HAP-1 (cell line): ENCODE results near the gene DOK7.
"Not testable (repeated sequence)": the region's sequence is repeated elsewhere in the genome, so short reads cannot be mapped to it uniquely, and the experiment has no call there.

Source experiments
- DNase-seq, 2 experiments: peaks; one replicate each; pipeline ENCODE4 v3.0.0-alpha.2; 2016 to 2020; ENCODE audit warnings: low spot score in 2 of 2
- H3K27me3 ChIP-seq: fragments of 250-450 bp; sonication (Bioruptor Pico); 2 replicates; pipeline ENCODE4 v1.5.1; 2020; ENCODE audit warnings: low read depth, mild to moderate bottlenecking, moderate library complexity
- H3K36me3 ChIP-seq: fragments of 250-450 bp; sonication (Bioruptor Pico); replicated peaks from 2 replicates; pipeline ENCODE4 v1.5.1; 2020; ENCODE audit warnings: mild to moderate bottlenecking
- H3K4me1 ChIP-seq: fragments of 250-450 bp; sonication (Bioruptor Pico); 2 replicates; pipeline ENCODE4 v1.5.1; 2020; ENCODE audit warnings: mild to moderate bottlenecking
- H3K4me3 ChIP-seq: fragments of 250-450 bp; sonication (Bioruptor Pico); 2 replicates; pipeline ENCODE4 v1.5.1; 2020; ENCODE audit warnings: mild to moderate bottlenecking, moderate library complexity
- H3K9me3 ChIP-seq: fragments of 250-450 bp; sonication (Bioruptor Pico); 2 replicates; pipeline ENCODE4 v1.5.1; 2020; ENCODE audit warnings: mild to moderate bottlenecking, moderate library complexity
- in situ Hi-C: fragments of 300-500 bp; cut with MboI; formaldehyde crosslinking; loops from 3 replicates; pipeline ENCODE4 v1.14.3; 2020; ENCODE audit warnings: low sequenced_read_pairs, inconsistent platforms, mixed read lengths

The DOK7 gene

GRCh38 chr4:3501825-3502425 lies 38.8 kb downstream of the DOK7 start:
- no peak overlapping the region for H3K4me3 ChIP-seq
- H3K27me3 ChIP-seq = no peaks in the 10 kb centered on the region
- no peaks in the 10 kb centered on the region for H3K36me3 ChIP-seq
- DNase-seq = no peak
- H3K4me1 ChIP-seq = no peaks in the 10 kb centered on the region
- in situ Hi-C loops = no loop called here
- no peaks in the 10 kb centered on the region for H3K9me3 ChIP-seq

DNA sequence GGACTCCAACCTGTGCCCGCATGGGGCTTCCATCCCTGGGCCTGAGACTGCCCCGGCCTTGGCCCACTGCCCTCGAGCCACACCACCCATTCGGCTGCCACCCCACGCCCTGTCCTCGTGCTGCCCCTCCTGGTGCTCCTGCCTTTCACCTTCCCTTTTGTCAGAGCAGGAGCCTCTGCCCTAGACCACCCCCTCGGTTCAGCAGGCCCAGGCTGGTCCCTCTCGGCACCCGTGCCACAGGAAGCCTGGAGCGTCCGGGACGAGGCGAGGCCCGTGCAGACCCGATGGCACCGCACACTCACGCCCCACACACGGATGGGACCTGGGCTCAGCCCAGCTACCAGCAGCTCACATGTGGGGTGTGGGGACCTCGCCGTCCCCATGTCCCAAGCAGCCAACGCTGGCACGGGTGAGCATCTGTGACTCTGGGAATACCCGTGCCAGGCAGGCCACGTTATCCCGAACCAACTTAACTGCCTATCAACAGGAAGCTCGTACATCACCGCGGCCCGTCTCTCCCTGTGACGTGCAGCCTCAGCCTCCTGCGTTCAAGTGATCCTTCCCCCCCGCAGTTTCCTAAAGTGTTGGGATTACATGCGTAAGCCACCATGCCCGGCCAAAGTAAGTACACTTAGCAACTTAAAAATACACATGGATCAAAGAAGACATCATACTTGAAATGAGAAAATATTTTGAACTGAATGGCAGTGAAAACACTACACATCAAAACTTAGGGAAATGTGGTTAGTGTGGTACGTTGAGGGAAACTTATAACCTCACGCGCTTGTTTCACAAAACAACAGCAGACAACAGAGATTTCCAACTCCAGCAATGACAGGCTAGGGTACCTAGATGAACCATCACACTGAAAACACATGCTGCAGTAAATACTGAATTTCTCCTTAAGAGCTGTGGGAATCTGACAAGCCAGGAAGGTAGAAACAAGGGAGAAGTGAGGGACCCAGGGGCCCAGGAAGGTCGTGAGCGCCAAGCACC lies 40.1 kb downstream of the DOK7 start:
- in situ Hi-C loops = no loop called here
- no peak for DNase-seq
- Histone ChIP-seq H3K27me3 (no peaks in the 10 kb centered on the region), H3K4me3 (no peak overlapping the region), H3K9me3 (no peaks in the 10 kb centered on the region), H3K36me3 (peaks cover 1% of the 10 kb centered on the region), H3K4me1 (no peaks in the 10 kb centered on the region)

GRCh38 chr4:3505231-3505630 lies 42.1 kb downstream of the DOK7 start:
- Histone ChIP-seq H3K9me3 (no peaks in the 10 kb centered on the region), H3K4me1 (no peaks in the 10 kb centered on the region), H3K27me3 (no peaks in the 10 kb centered on the region), H3K36me3 (peaks cover 8% of the 10 kb centered on the region), H3K4me3 (no peak overlapping the region)
- DNase-seq = no peak
- in situ Hi-C loops = no loop called here

- Histone ChIP-seq H3K36me3 (peaks cover 14% of the 10 kb centered on the region), H3K27me3 (no peaks in the 10 kb centered on the region), H3K4me1 (no peaks in the 10 kb centered on the region), H3K4me3 (no peak overlapping the region), H3K9me3 (no peaks in the 10 kb centered on the region)
- in situ Hi-C loops = no loop called here
- no peak for DNase-seq
These were observed 45.4 kb downstream of the DOK7 start for GRCh38 chr4:3508542-3508941.

DNA sequence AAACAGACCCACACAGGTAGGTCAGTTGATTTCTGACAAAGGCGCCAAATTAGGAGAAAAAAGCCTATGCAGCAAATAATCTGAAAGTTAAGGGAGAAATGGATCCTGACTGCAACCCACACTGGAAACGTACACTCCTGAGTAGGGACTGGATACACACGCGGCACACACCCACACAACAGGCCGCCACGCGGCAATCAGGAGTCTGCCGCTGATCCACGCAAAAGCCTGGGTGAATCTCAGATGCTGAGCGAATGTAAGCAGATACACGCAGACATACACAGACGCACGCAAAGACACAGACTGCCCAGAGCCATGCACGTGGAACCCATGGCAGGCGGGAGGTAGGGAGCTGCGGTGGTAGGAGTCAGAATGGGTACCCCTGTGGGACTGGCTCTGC lies 47.4 kb downstream of the DOK7 start:
- Histone ChIP-seq H3K4me3 (no peak overlapping the region), H3K4me1 (no peaks in the 10 kb centered on the region), H3K36me3 (peaks cover 26% of the 10 kb centered on the region), H3K27me3 (no peaks in the 10 kb centered on the region), H3K9me3 (no peaks in the 10 kb centered on the region)
- in situ Hi-C loops = no loop called here
- no peak for DNase-seq

DNA sequence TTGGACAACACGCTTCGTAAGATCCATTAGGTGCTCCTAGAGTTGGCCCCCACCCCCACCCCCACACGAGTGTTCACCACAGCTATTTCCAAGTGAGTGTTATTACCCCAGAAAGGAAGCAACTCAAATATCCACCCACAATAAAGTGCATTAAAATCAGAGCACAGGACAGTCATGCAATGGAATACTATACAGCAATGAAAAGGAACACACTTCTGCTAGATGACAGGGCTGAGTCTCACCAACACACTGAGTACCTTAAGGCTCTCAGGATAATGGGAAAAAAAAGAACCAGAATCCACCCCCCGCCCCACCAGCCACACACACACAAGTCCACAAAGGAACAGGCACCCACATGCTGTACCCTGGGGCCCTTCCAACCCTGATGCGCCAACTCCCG lies 48.1 kb downstream of the DOK7 start:
- no peak for DNase-seq
- H3K9me3 ChIP-seq = no peaks in the 10 kb centered on the region
- no peak overlapping the region for H3K4me3 ChIP-seq
- in situ Hi-C loops = no loop called here
- H3K36me3 ChIP-seq = peaks cover 32% of the 10 kb centered on the region
- no peaks in the 10 kb centered on the region for H3K27me3 ChIP-seq
- H3K4me1 ChIP-seq = no peaks in the 10 kb centered on the region

GRCh38 chr4:3511601-3512000 lies 48.5 kb downstream of the DOK7 start:
- DNase-seq, H3K9me3 ChIP-seq, in situ Hi-C loops, H3K4me1 ChIP-seq, H3K27me3 ChIP-seq, H3K4me3 ChIP-seq: not testable (repeated sequence)
- H3K36me3 ChIP-seq = peaks cover 36% of the 10 kb centered on the region

DNA sequence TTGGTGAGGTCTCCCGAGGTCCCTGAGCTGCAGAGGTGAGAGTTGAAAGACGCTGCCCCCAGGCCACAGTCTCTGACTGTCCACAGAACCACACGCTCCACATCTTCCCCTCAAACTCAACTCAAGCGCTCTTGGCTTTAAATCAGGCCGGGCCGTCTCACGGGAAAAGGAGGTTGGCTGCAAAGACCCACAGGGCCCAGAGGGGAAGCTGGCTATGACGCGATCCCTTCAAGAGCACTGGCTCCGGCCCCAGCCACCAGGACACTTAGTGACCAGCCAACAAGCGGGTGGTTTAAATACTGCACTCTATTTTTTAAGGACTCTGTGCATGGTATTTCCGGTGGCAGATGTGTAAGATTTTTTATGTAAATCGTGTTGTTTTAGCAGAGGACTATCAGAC lies 49.2 kb downstream of the DOK7 start:
- Histone ChIP-seq H3K36me3 (peaks cover 41% of the 10 kb centered on the region), H3K9me3 (no peaks in the 10 kb centered on the region), H3K4me3 (no peak overlapping the region), H3K4me1 (no peaks in the 10 kb centered on the region), H3K27me3 (no peaks in the 10 kb centered on the region)
- in situ Hi-C loops = no loop called here
- DNase-seq = no peak

- no peak for DNase-seq
- Histone ChIP-seq H3K9me3 (no peaks in the 10 kb centered on the region), H3K36me3 (peaks cover 44% of the 10 kb centered on the region), H3K4me1 (no peaks in the 10 kb centered on the region), H3K4me3 (no peak overlapping the region), H3K27me3 (no peaks in the 10 kb centered on the region)
- in situ Hi-C loops = no loop called here
These were observed 49.6 kb downstream of the DOK7 start for GRCh38 chr4:3512719-3513118.

DNA sequence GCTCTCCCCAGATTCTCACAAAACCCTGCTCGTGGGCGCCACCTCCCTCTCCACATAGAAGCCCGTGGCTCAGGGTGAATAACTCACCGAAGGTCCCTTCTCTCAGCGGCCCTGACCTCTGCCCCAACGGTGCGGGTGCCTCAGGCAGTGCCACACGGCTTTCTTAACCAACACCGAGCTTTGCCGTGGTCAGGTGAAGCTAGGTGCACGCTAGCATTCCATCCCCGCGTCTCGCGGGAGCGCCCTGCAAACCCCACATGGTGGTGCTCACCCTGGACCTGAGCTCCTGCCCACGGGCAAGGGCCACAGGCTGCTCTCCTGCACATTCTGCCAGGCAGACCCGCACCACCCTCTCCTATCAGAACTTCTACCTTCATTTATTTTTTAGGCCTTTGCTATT lies 50.7 kb downstream of the DOK7 start:
- peaks cover 44% of the 10 kb centered on the region for H3K36me3 ChIP-seq
- no peaks in the 10 kb centered on the region for H3K9me3 ChIP-seq
- H3K27me3 ChIP-seq = no peaks in the 10 kb centered on the region
- H3K4me3 ChIP-seq = no peak overlapping the region
- in situ Hi-C loops = no loop called here
- no peaks in the 10 kb centered on the region for H3K4me1 ChIP-seq
- no peak for DNase-seq

- Histone ChIP-seq H3K27me3 (no peaks in the 10 kb centered on the region), H3K36me3 (peaks cover 47% of the 10 kb centered on the region), H3K4me1 (no peaks in the 10 kb centered on the region), H3K9me3 (no peaks in the 10 kb centered on the region), H3K4me3 (no peak overlapping the region)
- in situ Hi-C loops = no loop called here
- no peak for DNase-seq
These were observed 51.2 kb downstream of the DOK7 start for GRCh38 chr4:3514221-3514780.

GRCh38 chr4:3514806-3515501 lies 51.8 kb downstream of the DOK7 start:
- DNase-seq = no peak
- no peak overlapping the region for H3K4me3 ChIP-seq
- H3K27me3 ChIP-seq = no peaks in the 10 kb centered on the region
- in situ Hi-C loops = no loop called here
- peaks cover 54% of the 10 kb centered on the region for H3K36me3 ChIP-seq
- no peaks in the 10 kb centered on the region for H3K9me3 ChIP-seq
- H3K4me1 ChIP-seq = no peaks in the 10 kb centered on the region

DNA sequence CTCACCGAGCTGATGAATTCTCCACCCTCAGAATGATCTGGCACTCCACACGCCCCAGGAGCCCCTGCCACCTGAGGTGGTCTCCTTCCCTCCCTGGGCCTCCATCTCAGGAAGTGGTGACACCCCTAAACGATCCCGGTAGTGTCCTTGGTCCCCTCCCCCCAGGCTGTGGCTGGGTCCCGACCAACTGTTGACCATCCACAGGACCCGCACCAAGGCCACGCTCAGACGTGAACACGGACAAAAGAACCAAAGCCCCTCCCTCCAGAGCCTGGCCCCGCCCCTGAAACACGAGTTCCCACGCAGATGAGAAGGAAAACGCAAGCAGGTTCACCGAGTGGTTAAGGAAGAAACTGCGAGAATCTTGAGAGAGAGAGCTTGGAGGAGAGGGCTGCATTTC lies 52.5 kb downstream of the DOK7 start:
- Histone ChIP-seq H3K27me3 (no peaks in the 10 kb centered on the region), H3K4me1 (no peaks in the 10 kb centered on the region), H3K36me3 (peaks cover 57% of the 10 kb centered on the region), H3K9me3 (no peaks in the 10 kb centered on the region), H3K4me3 (no peak overlapping the region)
- in situ Hi-C loops = no loop called here
- DNase-seq = no peak
